Measurements from ENCODE around the gene PIEZO1. TPM values are rescaled to one million over a fixed set of nuclear protein-coding genes. Genes with fewer than 3 reads are reported as not detected.
"Not testable (repeated sequence)": the region's sequence is repeated elsewhere in the genome, so short reads cannot be mapped to it uniquely, and the experiment has no call there.

Gene PIEZO1
- polyA plus RNA-seq, 1 of the 3 experiments (the other 2 are of a cell fraction), result 184 TPM

DNA sequence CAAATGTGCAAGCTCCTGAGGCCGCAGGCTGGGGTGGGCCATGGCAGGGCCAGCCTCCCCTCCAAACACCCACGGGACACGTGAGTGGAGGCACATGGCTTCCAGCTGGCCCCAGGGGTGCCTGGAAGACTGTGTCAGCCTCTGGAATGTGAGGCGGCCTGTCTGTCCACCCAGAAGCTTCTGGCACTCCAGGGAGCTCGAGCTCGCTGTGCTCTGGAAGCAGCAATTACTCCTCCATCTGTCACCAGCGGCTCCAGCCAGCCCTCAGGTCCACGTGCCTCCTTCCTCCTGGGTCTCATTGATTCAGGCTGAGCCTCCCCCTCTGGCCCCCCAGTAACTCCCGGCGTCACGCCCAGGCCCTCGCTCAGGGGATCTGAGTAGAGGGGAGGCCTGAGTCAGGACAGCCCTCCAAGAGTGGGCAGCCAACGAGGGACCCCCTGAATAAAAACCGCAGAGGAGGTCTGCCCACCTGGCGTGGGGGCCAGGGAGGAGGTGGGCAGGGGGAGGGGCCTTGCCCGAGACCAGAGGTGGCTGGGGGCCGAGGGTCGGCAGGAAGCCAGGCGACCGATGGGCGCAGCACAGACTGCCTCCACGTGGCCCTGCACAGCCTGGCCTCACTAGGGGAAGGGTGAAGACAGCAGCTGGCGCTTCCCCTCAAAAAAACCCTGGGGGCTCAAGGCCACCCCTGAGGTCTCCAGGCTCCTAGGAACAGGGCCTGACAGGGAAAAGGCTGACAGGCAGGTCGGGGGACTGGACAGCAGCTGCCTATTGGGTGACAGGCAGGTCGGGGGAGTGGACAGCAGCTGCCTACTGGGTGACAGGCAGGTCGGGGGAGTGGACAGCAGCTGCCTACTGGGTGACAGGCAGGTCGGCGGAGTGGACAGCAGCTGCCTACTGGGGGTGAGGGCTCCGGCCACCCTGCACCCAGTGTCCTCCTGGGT is 11.9 kb downstream of the PIEZO1 start:
- ChIA-PET CTCF (interaction anchor here (0.9 to 30.9 kb wide), 8 partner anchors 8 to 443 kb away, joined by 3 to 540 read pairs (median 4); no protein-coding TSS in a partner anchor), POLR2A (no interaction called here)
- Histone ChIP-seq H3K36me3 (replicated peaks in 1 of 2; ENCODE audit: control insufficient read depth in 1 of 2, insufficient read depth in 2 of 2, low read length in 1 of 2) (no peaks in the 10 kb centered on the region), H3K9me2 (no peaks in the 10 kb centered on the region), H2AFZ (ENCODE audit: low read depth) (no peak overlapping the region), H3K4me2 (peak overlapping the region; percentile 76), H3K27ac (ENCODE audit: low read depth in 2 of 2, low read length in 1 of 2) (peak overlapping the region; percentile 31 to 64; a peak in 3 of 4 replicates), H3K79me2 (ENCODE audit: insufficient read depth) (peaks cover 94% of the 10 kb centered on the region), H3K4me3 (ENCODE audit: low read depth in 2 of 2, low read length in 1 of 2) (no peak overlapping the region), H3K27me3 (ENCODE audit: insufficient read depth) (no peaks in the 10 kb centered on the region), H4K20me1 (ENCODE audit: insufficient read depth) (peaks cover 94% of the 10 kb centered on the region), H3K9ac (no peak overlapping the region), H3K4me1 (ENCODE audit: control insufficient read depth in 1 of 2, insufficient read depth in 2 of 2, low read depth in 1 of 2, low read length in 1 of 2) (peaks cover 28 to 55% of the 10 kb centered on the region in 2 experiments; a peak in 3 of 4 replicates), H3K9me3 (no peaks in the 10 kb centered on the region), H3F3A (replicated peaks; ENCODE audit: insufficient read depth) (peaks cover 34% of the 10 kb centered on the region)
- TF ChIP-seq, protein P1, sequence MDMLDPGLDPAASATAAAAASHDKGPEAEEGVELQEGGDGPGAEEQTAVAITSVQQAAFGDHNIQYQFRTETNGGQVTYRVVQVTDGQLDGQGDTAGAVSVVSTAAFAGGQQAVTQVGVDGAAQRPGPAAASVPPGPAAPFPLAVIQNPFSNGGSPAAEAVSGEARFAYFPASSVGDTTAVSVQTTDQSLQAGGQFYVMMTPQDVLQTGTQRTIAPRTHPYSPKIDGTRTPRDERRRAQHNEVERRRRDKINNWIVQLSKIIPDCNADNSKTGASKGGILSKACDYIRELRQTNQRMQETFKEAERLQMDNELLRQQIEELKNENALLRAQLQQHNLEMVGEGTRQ (IDR thresholded peaks at IDR 0.05; ENCODE audit: borderline replicate concordance, low read depth, low read length), result no peak
- no peak for TF ChIP-seq ELF1 (IDR thresholded peaks at IDR 0.05)
- TF ChIP-seq POLR2AphosphoS5 (IDR thresholded peaks at IDR 0.05; ENCODE audit: low read depth, low read length), result peak; percentile 52; the same call in 1 of the 2 replicates
- peak; percentile 32; the same call in 1 of the 2 replicates for TF ChIP-seq RXRA (IDR thresholded peaks at IDR 0.05; ENCODE audit: borderline replicate concordance, low read depth)
- peak; percentile 91 for TF ChIP-seq MXI1 (IDR thresholded peaks at IDR 0.05; ENCODE audit: low read depth, low read length)
- TF ChIP-seq, protein P2, sequence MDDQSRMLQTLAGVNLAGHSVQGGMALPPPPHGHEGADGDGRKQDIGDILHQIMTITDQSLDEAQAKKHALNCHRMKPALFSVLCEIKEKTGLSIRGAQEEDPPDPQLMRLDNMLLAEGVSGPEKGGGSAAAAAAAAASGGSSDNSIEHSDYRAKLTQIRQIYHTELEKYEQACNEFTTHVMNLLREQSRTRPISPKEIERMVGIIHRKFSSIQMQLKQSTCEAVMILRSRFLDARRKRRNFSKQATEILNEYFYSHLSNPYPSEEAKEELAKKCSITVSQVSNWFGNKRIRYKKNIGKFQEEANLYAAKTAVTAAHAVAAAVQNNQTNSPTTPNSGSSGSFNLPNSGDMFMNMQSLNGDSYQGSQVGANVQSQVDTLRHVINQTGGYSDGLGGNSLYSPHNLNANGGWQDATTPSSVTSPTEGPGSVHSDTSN (IDR thresholded peaks at IDR 0.05), result peak; percentile 88
- peak; percentile 43; the same call in 1 of the 2 replicates for TF ChIP-seq FOSL2 (IDR thresholded peaks at IDR 0.05; ENCODE audit: borderline replicate concordance, low read depth)
- TF ChIP-seq JUND (IDR thresholded peaks at IDR 0.05), result peak; percentile 64
- TF ChIP-seq RAD21 (IDR thresholded peaks at IDR 0.05; ENCODE audit: low read length), result no peak
- TF ChIP-seq, protein P3, sequence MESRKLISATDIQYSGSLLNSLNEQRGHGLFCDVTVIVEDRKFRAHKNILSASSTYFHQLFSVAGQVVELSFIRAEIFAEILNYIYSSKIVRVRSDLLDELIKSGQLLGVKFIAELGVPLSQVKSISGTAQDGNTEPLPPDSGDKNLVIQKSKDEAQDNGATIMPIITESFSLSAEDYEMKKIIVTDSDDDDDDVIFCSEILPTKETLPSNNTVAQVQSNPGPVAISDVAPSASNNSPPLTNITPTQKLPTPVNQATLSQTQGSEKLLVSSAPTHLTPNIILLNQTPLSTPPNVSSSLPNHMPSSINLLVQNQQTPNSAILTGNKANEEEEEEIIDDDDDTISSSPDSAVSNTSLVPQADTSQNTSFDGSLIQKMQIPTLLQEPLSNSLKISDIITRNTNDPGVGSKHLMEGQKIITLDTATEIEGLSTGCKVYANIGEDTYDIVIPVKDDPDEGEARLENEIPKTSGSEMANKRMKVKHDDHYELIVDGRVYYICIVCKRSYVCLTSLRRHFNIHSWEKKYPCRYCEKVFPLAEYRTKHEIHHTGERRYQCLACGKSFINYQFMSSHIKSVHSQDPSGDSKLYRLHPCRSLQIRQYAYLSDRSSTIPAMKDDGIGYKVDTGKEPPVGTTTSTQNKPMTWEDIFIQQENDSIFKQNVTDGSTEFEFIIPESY (IDR thresholded peaks at IDR 0.05; ENCODE audit: borderline replicate concordance, low read depth), result 0 out of 2 replicates have a peak, but pooled peaks have one; percentile 39
- TF ChIP-seq, protein P4, sequence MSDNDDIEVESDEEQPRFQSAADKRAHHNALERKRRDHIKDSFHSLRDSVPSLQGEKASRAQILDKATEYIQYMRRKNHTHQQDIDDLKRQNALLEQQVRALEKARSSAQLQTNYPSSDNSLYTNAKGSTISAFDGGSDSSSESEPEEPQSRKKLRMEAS (IDR thresholded peaks at IDR 0.05; ENCODE audit: low read depth), result peak; percentile 99
- TF ChIP-seq SMC3 (IDR thresholded peaks at IDR 0.05; ENCODE audit: low read depth, low read length), result no peak
- peak; percentile 98 for TF ChIP-seq SIN3A (IDR thresholded peaks at IDR 0.05; ENCODE audit: borderline replicate concordance, low read depth, low read length)
- peak; percentile 45; the same call in 1 of the 2 replicates for TF ChIP-seq YY1 (IDR thresholded peaks at IDR 0.05; ENCODE audit: low read depth)
- TF ChIP-seq TCF12 (IDR thresholded peaks at IDR 0.05), result peak; percentile 96
- TF ChIP-seq, protein P5, sequence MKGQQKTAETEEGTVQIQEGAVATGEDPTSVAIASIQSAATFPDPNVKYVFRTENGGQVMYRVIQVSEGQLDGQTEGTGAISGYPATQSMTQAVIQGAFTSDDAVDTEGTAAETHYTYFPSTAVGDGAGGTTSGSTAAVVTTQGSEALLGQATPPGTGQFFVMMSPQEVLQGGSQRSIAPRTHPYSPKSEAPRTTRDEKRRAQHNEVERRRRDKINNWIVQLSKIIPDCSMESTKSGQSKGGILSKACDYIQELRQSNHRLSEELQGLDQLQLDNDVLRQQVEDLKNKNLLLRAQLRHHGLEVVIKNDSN (IDR thresholded peaks at IDR 0.05; ENCODE audit: borderline replicate concordance, low read depth), result peak; percentile 76; the same call in 1 of the 2 replicates
- peak; percentile 63 for TF ChIP-seq NFIC (IDR thresholded peaks at IDR 0.05; ENCODE audit: borderline replicate concordance)
- peak; percentile 16 to 82; a peak in 3 of 4 replicates for TF ChIP-seq EP300 (IDR thresholded peaks at IDR 0.05; ENCODE audit: borderline replicate concordance in 1 of 2, low read depth in 1 of 2, low read length in 1 of 2)
- TF ChIP-seq TEAD4 (IDR thresholded peaks at IDR 0.05; ENCODE audit: borderline replicate concordance, insufficient read depth), result peak; percentile 65; the same call in 1 of the 2 replicates
- TF ChIP-seq TAF1 (IDR thresholded peaks at IDR 0.05; ENCODE audit: borderline replicate concordance, low read depth, low read length), result no peak
- 66% methylated on average over 18 of the region's 29 CpGs for whole genome bisulfite sequencing (ENCODE audit: low lambda C conversion rate)
- no peak for DNase-seq

DNA sequence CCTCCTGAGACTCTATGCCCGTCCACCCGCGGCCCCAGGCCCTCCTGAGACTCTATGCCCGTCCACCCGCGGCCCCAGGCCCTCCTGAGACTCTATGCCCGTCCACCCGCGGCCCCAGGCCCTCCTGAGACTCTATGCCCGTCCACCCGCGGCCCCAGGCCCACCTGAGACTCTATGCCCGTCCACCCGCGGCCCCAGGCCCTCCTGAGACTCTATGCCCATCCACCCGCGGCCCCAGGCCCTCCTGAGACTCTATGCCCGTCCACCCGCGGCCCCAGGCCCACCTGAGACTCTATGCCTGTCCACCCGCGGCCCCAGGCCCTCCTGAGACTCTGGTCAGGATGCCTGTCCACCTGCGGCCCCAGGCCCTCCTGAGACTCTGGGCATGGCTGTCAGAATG is 13.2 kb downstream of the PIEZO1 start:
- CTCF ChIA-PET, result interaction anchor here (2.0 to 30.9 kb wide), 3 partner anchors 14 to 31 kb away, joined by 8 to 540 read pairs (median 93); no protein-coding TSS in a partner anchor
- H3K27me3 ChIP-seq (ENCODE audit: insufficient read depth); H3K9ac ChIP-seq; DNase-seq; H3K36me3 ChIP-seq (replicated peaks in 1 of 2; ENCODE audit: control insufficient read depth in 1 of 2, insufficient read depth in 2 of 2, low read length in 1 of 2); H3K9me3 ChIP-seq; POLR2A ChIA-PET; H3K9me2 ChIP-seq; H3K27ac ChIP-seq (ENCODE audit: low read depth in 2 of 2, low read length in 1 of 2); H3K4me3 ChIP-seq (ENCODE audit: low read depth in 2 of 2, low read length in 1 of 2); H2AFZ ChIP-seq (ENCODE audit: low read depth); H3K4me2 ChIP-seq: not testable (repeated sequence)
- WGBS (ENCODE audit: low lambda C conversion rate), result 90% methylated on average over 4 of the region's 23 CpGs
- H3K79me2 ChIP-seq (ENCODE audit: insufficient read depth), result peaks cover 94% of the 10 kb centered on the region
- H3K4me1 ChIP-seq (ENCODE audit: control insufficient read depth in 1 of 2, insufficient read depth in 2 of 2, low read depth in 1 of 2, low read length in 1 of 2), result peaks cover 35 to 67% of the 10 kb centered on the region in 2 experiments; a peak in 3 of 4 replicates
- peaks cover 94% of the 10 kb centered on the region for H4K20me1 ChIP-seq (ENCODE audit: insufficient read depth)
- H3F3A ChIP-seq (replicated peaks; ENCODE audit: insufficient read depth), result peaks cover 34% of the 10 kb centered on the region

All from SK-N-SH (cell line).